Osteoblast (primary cell): ENCODE measurements around the gene FAM222B. TPM values are rescaled to one million over a fixed set of nuclear protein-coding genes. Genes with fewer than 3 reads are reported as not detected.

ENCODE experiments used
- DNase-seq: peaks from one replicate; pipeline ENCODE4 v3.0.0; 2011; ENCODE audit warnings: low spot score, mixed read lengths; ENCODE audit not compliant: insufficient read length; ENCODE audit errors: missing footprints
- H2AFZ ChIP-seq: 2 replicates; pipeline ENCODE4 v1.6.0; 2011; ENCODE audit warnings: mild to moderate bottlenecking, low read length
- H3K27ac ChIP-seq: 2 replicates; pipeline ENCODE4 v1.5.1; 2011; ENCODE audit warnings: mild to moderate bottlenecking, low read depth, low read length, moderate library complexity
- H3K27me3 ChIP-seq: 2 replicates; pipeline ENCODE4 v1.6.0; 2012; ENCODE audit warnings: mild to moderate bottlenecking, control low read depth, inconsistent platforms, low read length, moderate library complexity; ENCODE audit not compliant: insufficient read depth
- H3K36me3 ChIP-seq: 2 replicates; pipeline ENCODE4 v1.5.1; 2011; ENCODE audit warnings: mild to moderate bottlenecking, low read length, control low read depth, moderate library complexity; ENCODE audit not compliant: insufficient read depth
- H3K4me1 ChIP-seq: 2 replicates; pipeline ENCODE4 v1.5.1; 2011; ENCODE audit warnings: mild to moderate bottlenecking, low read length, control low read depth, moderate library complexity; ENCODE audit not compliant: insufficient read depth
- H3K4me2 ChIP-seq: 2 replicates; pipeline ENCODE4 v1.6.0; 2011; ENCODE audit warnings: mild to moderate bottlenecking, low read length; ENCODE audit not compliant: insufficient read depth
- H3K4me3 ChIP-seq: fragments of 200-600 bp; sonication (generic); 3 replicates; pipeline ENCODE4 v1.5.1; 2012; ENCODE audit warnings: mild to moderate bottlenecking, low read length, inconsistent platforms; ENCODE audit not compliant: insufficient read depth
- H3K79me2 ChIP-seq: 2 replicates; pipeline ENCODE4 v1.6.0; 2012; ENCODE audit warnings: mild to moderate bottlenecking, low read length, control low read depth, inconsistent platforms; ENCODE audit not compliant: insufficient read depth
- H3K9me3 ChIP-seq: 2 replicates; pipeline ENCODE4 v1.5.1; 2011; ENCODE audit warnings: low read depth, low read length, control low read depth
- H4K20me1 ChIP-seq: 2 replicates; pipeline ENCODE4 v1.6.0; 2012; ENCODE audit warnings: mild to moderate bottlenecking, low read length, control low read depth; ENCODE audit not compliant: insufficient read depth
- CTCF ChIP-seq: IDR thresholded peaks from 2 replicates; pipeline ENCODE4 v1.5.1; 2011; ENCODE audit warnings: mild to moderate bottlenecking, low read depth, low read length, moderate library complexity; ENCODE audit errors: extremely low read depth
- total RNA-seq: library from RNA; depleted of rRNA; stranded (reverse); fragments of >200 nt; gene quantifications from 2 replicates; pipeline ENCODE4 v1.2.3, GENCODE V29; 2012

FAM222B gene
- total RNA-seq, 1 donor: 5.1 TPM

GRCh38 chr17:28857905-28858800 is 15.6 kb upstream of the FAM222B start:
- peaks cover 14% of the 10 kb centered on the region for H3K79me2 ChIP-seq
- H2AFZ ChIP-seq: no peak overlapping the region
- H3K9me3 ChIP-seq: no peaks in the 10 kb centered on the region
- no peak overlapping the region for H3K27ac ChIP-seq
- no peaks in the 10 kb centered on the region for H4K20me1 ChIP-seq
- no peak overlapping the region for H3K4me3 ChIP-seq
- DNase-seq: no peak
- no peak for TF ChIP-seq CTCF
- H3K4me1 ChIP-seq: peaks cover 12% of the 10 kb centered on the region
- no peak overlapping the region for H3K4me2 ChIP-seq
- H3K36me3 ChIP-seq: peaks cover 21% of the 10 kb centered on the region
- H3K27me3 ChIP-seq: no peaks in the 10 kb centered on the region

GRCh38 chr17:28856028-28856574 is 13.5 kb upstream of the FAM222B start:
- no peak overlapping the region for H3K4me3 ChIP-seq
- peak overlapping the region; percentile 100 for H3K4me2 ChIP-seq
- no peaks in the 10 kb centered on the region for H3K27me3 ChIP-seq
- no peaks in the 10 kb centered on the region for H4K20me1 ChIP-seq
- no peak for TF ChIP-seq CTCF
- H3K36me3 ChIP-seq: peaks cover 21% of the 10 kb centered on the region
- no peak overlapping the region for H3K27ac ChIP-seq
- H3K79me2 ChIP-seq: peaks cover 14% of the 10 kb centered on the region
- peaks cover 12% of the 10 kb centered on the region for H3K4me1 ChIP-seq
- H2AFZ ChIP-seq: no peak overlapping the region
- no peak for DNase-seq
- H3K9me3 ChIP-seq: no peaks in the 10 kb centered on the region

- Histone ChIP-seq H3K9me3 (no peaks in the 10 kb centered on the region), H3K27me3 (no peaks in the 10 kb centered on the region), H4K20me1 (no peaks in the 10 kb centered on the region), H3K27ac (peak overlapping the region; percentile 86), H3K4me2 (peak overlapping the region; percentile 100), H3K79me2 (peaks cover 14% of the 10 kb centered on the region), H3K36me3 (peaks cover 18% of the 10 kb centered on the region), H3K4me1 (peaks cover 12% of the 10 kb centered on the region), H3K4me3 (peak overlapping the region; percentile 100), H2AFZ (peak overlapping the region; percentile 99)
- no peak for DNase-seq
- no peak for TF ChIP-seq CTCF
Measured at GRCh38 chr17:28855336-28855679, 12.7 kb upstream of the FAM222B start.
